Measurements from ENCODE around the gene SUSD6. TPM values are rescaled to one million over a fixed set of nuclear protein-coding genes. Genes with fewer than 3 reads are reported as not detected.
A peak's percentile ranks its signal among the peaks of the same experiment; 100 is the strongest.
"Not testable (repeated sequence)": the region's sequence is repeated elsewhere in the genome, so short reads cannot be mapped to it uniquely, and the experiment has no call there.

The SUSD6 gene
- total RNA-seq, 1 donor from 2014 or later = 68.9 TPM

- intact Hi-C loops (cut with DNase I) = loop anchor here (5.0 kb wide), 1 partner anchor 141 kb away; no protein-coding TSS in a partner anchor
- no peak for DNase-seq (ENCODE audit: low spot score)
- peak; percentile 20 for ATAC-seq
These were observed 25.0 kb upstream of the SUSD6 start for GRCh38 chr14:69586404-69586803.

- intact Hi-C loops (cut with DNase I) = loop anchor here (5.0 kb wide), 1 partner anchor 140 kb away; no protein-coding TSS in a partner anchor
- ATAC-seq (peak; percentile 74), DNase-seq (ENCODE audit: low spot score) (no peak)
These were observed 24.0 kb upstream of the SUSD6 start for GRCh38 chr14:69587389-69587788.

GRCh38 chr14:69591317-69591716 lies 20.1 kb upstream of the SUSD6 start:
- ATAC-seq = no peak
- intact Hi-C loops (cut with DNase I) = no loop called here

GRCh38 chr14:69593018-69593677 lies 18.2 kb upstream of the SUSD6 start:
- ATAC-seq (peak; percentile 92), DNase-seq (ENCODE audit: low spot score) (peak; percentile 78)
- intact Hi-C loops (cut with DNase I) = no loop called here

More at GRCh38 chr14:69591317-69591716, 20.1 kb upstream of the SUSD6 start:
- no peak for DNase-seq (ENCODE audit: low spot score)

GRCh38 chr14:69594846-69595245 lies 16.6 kb upstream of the SUSD6 start:
- intact Hi-C loops (cut with DNase I) = no loop called here
- DNase-seq (ENCODE audit: low spot score) = no peak
- no peak for ATAC-seq

- DNase-seq (ENCODE audit: low spot score) (no peak), ATAC-seq (no peak)
- intact Hi-C loops (cut with DNase I) = no loop called here
These were observed 16.1 kb upstream of the SUSD6 start for GRCh38 chr14:69595336-69595735.

- DNase-seq (ENCODE audit: low spot score); ATAC-seq; intact Hi-C loops (cut with DNase I): not testable (repeated sequence)
These were observed 12.0 kb upstream of the SUSD6 start for GRCh38 chr14:69599431-69599830.

- no peak for DNase-seq (ENCODE audit: low spot score)
- intact Hi-C loops (cut with DNase I) = loop anchor here (5.0 kb wide), 1 partner anchor 127 kb away; no protein-coding TSS in a partner anchor
- ATAC-seq = no peak
These were observed 11.0 kb upstream of the SUSD6 start for GRCh38 chr14:69600304-69600891.

- DNase-seq (ENCODE audit: low spot score) (no peak), ATAC-seq (no peak)
- intact Hi-C loops (cut with DNase I) = no loop called here
These were observed 5.7 kb upstream of the SUSD6 start for GRCh38 chr14:69605738-69606137.

- intact Hi-C loops (cut with DNase I) = no loop called here
- ATAC-seq (peak; percentile 19), DNase-seq (ENCODE audit: low spot score) (no peak)
These were observed 4.9 kb upstream of the SUSD6 start for GRCh38 chr14:69606258-69607184.

GRCh38 chr14:69610020-69610873 lies 1.1 kb upstream of the SUSD6 start:
- ATAC-seq (no peak), DNase-seq (ENCODE audit: low spot score) (no peak)
- intact Hi-C loops (cut with DNase I) = no loop called here

GRCh38 chr14:69610874-69611171 lies 573 bp upstream of the SUSD6 start:
- ATAC-seq (peak; percentile 4), DNase-seq (ENCODE audit: low spot score) (no peak)
- intact Hi-C loops (cut with DNase I) = no loop called here

- ATAC-seq (peak; percentile 12), DNase-seq (ENCODE audit: low spot score) (no peak)
- intact Hi-C loops (cut with DNase I) = no loop called here
These were observed 802 bp downstream of the SUSD6 start for GRCh38 chr14:69612014-69612782.

GRCh38 chr14:69612783-69613130 lies 1.4 kb downstream of the SUSD6 start:
- no peak for ATAC-seq
- DNase-seq (ENCODE audit: low spot score) = no peak
- intact Hi-C loops (cut with DNase I) = no loop called here

- no peak for ATAC-seq
- intact Hi-C loops (cut with DNase I) = no loop called here
These were observed 2.1 kb downstream of the SUSD6 start for GRCh38 chr14:69613312-69614073.

GRCh38 chr14:69614592-69614991 lies 3.2 kb downstream of the SUSD6 start:
- ATAC-seq (peak; percentile 38), DNase-seq (ENCODE audit: low spot score) (no peak)
- intact Hi-C loops (cut with DNase I) = no loop called here

More at GRCh38 chr14:69613312-69614073, 2.1 kb downstream of the SUSD6 start:
- no peak for DNase-seq (ENCODE audit: low spot score)

GRCh38 chr14:69615121-69615495 lies 3.7 kb downstream of the SUSD6 start:
- DNase-seq (ENCODE audit: low spot score) = no peak
- intact Hi-C loops (cut with DNase I) = no loop called here

More at GRCh38 chr14:69615121-69615495, 3.7 kb downstream of the SUSD6 start:
- no peak for ATAC-seq
